IPS-20b (cell line): ENCODE results near the gene TIMM9.
"Not testable (repeated sequence)": the region's sequence is repeated elsewhere in the genome, so short reads cannot be mapped to it uniquely, and the experiment has no call there.

ENCODE experiments used
- H3K27ac ChIP-seq: one replicate; pipeline ENCODE4 v1.5.1; 2013; ENCODE audit warnings: low read length
- H3K27me3 ChIP-seq: 2 replicates; pipeline ENCODE4 v1.6.1; 2013; ENCODE audit warnings: mild to moderate bottlenecking, low read length, inconsistent platforms; ENCODE audit not compliant: insufficient read depth
- H3K36me3 ChIP-seq: 2 replicates; pipeline ENCODE4 v1.6.1; 2013; ENCODE audit warnings: low read depth, mild to moderate bottlenecking, inconsistent platforms, low read length, moderate library complexity; ENCODE audit not compliant: insufficient read depth
- H3K4me1 ChIP-seq: 2 replicates; pipeline ENCODE4 v1.6.1; 2013; ENCODE audit warnings: mild to moderate bottlenecking, control low read depth, inconsistent platforms, low read length, moderate library complexity; ENCODE audit not compliant: insufficient read depth
- H3K4me3 ChIP-seq: 2 replicates; pipeline ENCODE4 v1.5.1; 2013; ENCODE audit warnings: mild to moderate bottlenecking, low read length, inconsistent platforms
- H3K9ac ChIP-seq: 2 replicates; pipeline ENCODE4 v1.6.1; 2013; ENCODE audit warnings: low read depth, mild to moderate bottlenecking, inconsistent platforms, low read length, moderate library complexity
- H3K9me3 ChIP-seq: 2 replicates; pipeline ENCODE4 v1.6.1; 2013; ENCODE audit warnings: mild to moderate bottlenecking, low read depth, low read length, inconsistent platforms; ENCODE audit not compliant: insufficient read depth

The TIMM9 gene

GRCh38 chr14:58439476-58439875, 12.1 kb upstream of the TIMM9 start:
- Histone ChIP-seq H3K27me3 (no peaks in the 10 kb centered on the region), H3K9me3 (no peaks in the 10 kb centered on the region), H3K36me3 (peaks cover 20% of the 10 kb centered on the region), H3K9ac (no peak overlapping the region), H3K27ac (no peak overlapping the region), H3K4me1 (no peaks in the 10 kb centered on the region), H3K4me3 (no peak overlapping the region)

- Histone ChIP-seq H3K4me3 (no peak overlapping the region), H3K36me3 (peaks cover 28% of the 10 kb centered on the region), H3K27ac (no peak overlapping the region), H3K27me3 (no peaks in the 10 kb centered on the region), H3K9ac (no peak overlapping the region), H3K4me1 (peaks cover 11% of the 10 kb centered on the region; the same call in 1 of the 2 replicates), H3K9me3 (no peaks in the 10 kb centered on the region)
Measured at GRCh38 chr14:58430156-58430555, 2.8 kb upstream of the TIMM9 start.

GRCh38 chr14:58428118-58428683, 870 bp upstream of the TIMM9 start:
- Histone ChIP-seq H3K36me3 (peaks cover 33% of the 10 kb centered on the region), H3K9me3 (no peaks in the 10 kb centered on the region), H3K4me1 (peaks cover 11% of the 10 kb centered on the region; the same call in 1 of the 2 replicates), H3K27me3 (no peaks in the 10 kb centered on the region), H3K27ac (peak overlapping the region; percentile 42), H3K9ac (peak overlapping the region; percentile 84; the same call in 1 of the 2 replicates), H3K4me3 (peak overlapping the region; percentile 85)

GRCh38 chr14:58426670-58427280, 556 bp downstream of the TIMM9 start:
- Histone ChIP-seq H3K4me3 (peak overlapping the region; percentile 85), H3K27ac (peak overlapping the region; percentile 63), H3K36me3 (peaks cover 34% of the 10 kb centered on the region)

GRCh38 chr14:58416934-58417333, 10.4 kb downstream of the TIMM9 start:
- H3K36me3 ChIP-seq: peaks cover 76% of the 10 kb centered on the region
- H3K4me1 ChIP-seq, H3K27ac ChIP-seq, H3K9me3 ChIP-seq, H3K4me3 ChIP-seq, H3K27me3 ChIP-seq, H3K9ac ChIP-seq: not testable (repeated sequence)

More at GRCh38 chr14:58426670-58427280, 556 bp downstream of the TIMM9 start:
- no peaks in the 10 kb centered on the region for H3K9me3 ChIP-seq
- no peaks in the 10 kb centered on the region for H3K27me3 ChIP-seq
- peak overlapping the region; percentile 83 for H3K9ac ChIP-seq
- H3K4me1 ChIP-seq: peaks cover 11% of the 10 kb centered on the region; the same call in 1 of the 2 replicates

GRCh38 chr14:58415636-58416547, 11.4 kb downstream of the TIMM9 start:
- Histone ChIP-seq H3K4me3 (no peak overlapping the region), H3K27ac (no peak overlapping the region), H3K4me1 (no peaks in the 10 kb centered on the region; the same call in 1 of the 2 replicates), H3K9ac (no peak overlapping the region), H3K27me3 (no peaks in the 10 kb centered on the region), H3K36me3 (peaks cover 76% of the 10 kb centered on the region), H3K9me3 (no peaks in the 10 kb centered on the region)

- H3K9ac ChIP-seq: no peak overlapping the region
- no peaks in the 10 kb centered on the region for H3K27me3 ChIP-seq
- H3K9me3 ChIP-seq: no peaks in the 10 kb centered on the region
- peaks cover 79% of the 10 kb centered on the region for H3K36me3 ChIP-seq
- no peak overlapping the region for H3K27ac ChIP-seq
- H3K4me1 ChIP-seq: no peaks in the 10 kb centered on the region; the same call in 1 of the 2 replicates
- H3K4me3 ChIP-seq: no peak overlapping the region
Measured at GRCh38 chr14:58414845-58415244, 12.5 kb downstream of the TIMM9 start.

- H3K4me1 ChIP-seq: no peaks in the 10 kb centered on the region
- H3K4me3 ChIP-seq: no peak overlapping the region
- H3K9me3 ChIP-seq: no peaks in the 10 kb centered on the region
- no peaks in the 10 kb centered on the region for H3K27me3 ChIP-seq
- no peak overlapping the region for H3K27ac ChIP-seq
- H3K36me3 ChIP-seq: peaks cover 58% of the 10 kb centered on the region
- H3K9ac ChIP-seq: no peak overlapping the region
Measured at GRCh38 chr14:58408681-58409215, 18.6 kb downstream of the TIMM9 start.

- Histone ChIP-seq H3K27ac (no peak overlapping the region), H3K4me3 (no peak overlapping the region), H3K9ac (no peak overlapping the region), H3K36me3 (no peaks in the 10 kb centered on the region), H3K9me3 (no peaks in the 10 kb centered on the region), H3K27me3 (peaks cover 18% of the 10 kb centered on the region), H3K4me1 (peaks cover 7% of the 10 kb centered on the region; the same call in 1 of the 2 replicates)
Measured at GRCh38 chr14:58401587-58401986, 25.7 kb downstream of the TIMM9 start.

GRCh38 chr14:58398895-58399294, 28.4 kb downstream of the TIMM9 start:
- no peak overlapping the region for H3K4me3 ChIP-seq
- no peaks in the 10 kb centered on the region for H3K36me3 ChIP-seq

GRCh38 chr14:58398495-58398894, 28.8 kb downstream of the TIMM9 start:
- Histone ChIP-seq H3K4me3 (no peak overlapping the region), H3K27me3 (peaks cover 32% of the 10 kb centered on the region), H3K4me1 (peaks cover 11% of the 10 kb centered on the region; the same call in 1 of the 2 replicates), H3K27ac (no peak overlapping the region), H3K9ac (no peak overlapping the region), H3K9me3 (no peaks in the 10 kb centered on the region), H3K36me3 (no peaks in the 10 kb centered on the region)

More at GRCh38 chr14:58398895-58399294, 28.4 kb downstream of the TIMM9 start:
- Histone ChIP-seq H3K27ac (no peak overlapping the region), H3K9ac (no peak overlapping the region), H3K9me3 (no peaks in the 10 kb centered on the region), H3K4me1 (peaks cover 11% of the 10 kb centered on the region; the same call in 1 of the 2 replicates), H3K27me3 (peaks cover 32% of the 10 kb centered on the region)
